Panc1 (cell line): ENCODE results near the gene OR2A1.
"Not testable (repeated sequence)": the region's sequence is repeated elsewhere in the genome, so short reads cannot be mapped to it uniquely, and the experiment has no call there.

Experiments used
- CTCF ChIP-seq: fragments of 450-650 bp; IDR thresholded peaks from 2 replicates; pipeline ENCODE4 v1.5.1; 2017; ENCODE audit warnings: mild to moderate bottlenecking
- POLR2AphosphoS5 ChIP-seq: IDR thresholded peaks from 2 replicates; pipeline ENCODE4 v1.6.1; 2012; ENCODE audit warnings: mild to moderate bottlenecking, low read depth, low read length, moderate library complexity
- REST ChIP-seq, 2 experiments: IDR thresholded peaks; 2 replicates each; pipeline ENCODE4 v1.6.1; 2011 to 2012; ENCODE audit warnings: low read depth in 2 of 2, control low read depth in 1 of 2, low read length in 1 of 2, mild to moderate bottlenecking in 1 of 2, moderate library complexity in 1 of 2; ENCODE audit not compliant: insufficient read depth in 1 of 2

GRCh38 chr7:144302578-144303303 lies 9.5 kb upstream of the OR2A1 start:
- TF ChIP-seq CTCF; POLR2AphosphoS5; REST (IDR thresholded peaks at IDR 0.05; ENCODE audit: insufficient read depth in 1 of 2, low read depth in 2 of 2, low read length in 1 of 2): not testable (repeated sequence)
